ENCODE measurements around the gene LRRC7. TPM values are rescaled to one million over a fixed set of nuclear protein-coding genes. Genes with fewer than 3 reads are reported as not detected.

Gene LRRC7
- total RNA-seq, 1 experiment from 2014 or later, result not detected

- ChIA-PET CTCF (no interaction called here), POLR2A (ENCODE audit: low non-redundant PET) (interaction anchor here (0.6 kb wide), 1 partner anchor 16 kb away, joined by 6 read pairs; no protein-coding TSS in a partner anchor)
- Histone ChIP-seq H3K9me3 (ENCODE audit: low read depth, low read length, poor library complexity, severe bottlenecking) (no peaks in the 10 kb centered on the region), H3K4me3 (ENCODE audit: low read depth, low read length, poor library complexity, severe bottlenecking) (no peak overlapping the region), H3K27ac (ENCODE audit: low read depth, low read length, poor library complexity, severe bottlenecking) (no peak overlapping the region), H3K27me3 (replicated peaks; ENCODE audit: insufficient read depth, low read depth, low read length, poor library complexity) (no peaks in the 10 kb centered on the region), H3K4me1 (ENCODE audit: insufficient read depth, low read length, poor library complexity, severe bottlenecking) (no peaks in the 10 kb centered on the region), H3K36me3 (ENCODE audit: insufficient read depth, low read length, poor library complexity, severe bottlenecking) (peaks cover 4% of the 10 kb centered on the region)
- no TSS peak for BruUV-seq (replicated peaks)
- intact Hi-C loops (cut with micrococcal nuclease; ENCODE audit: unreplicated experiment), result no loop called here
- DNase-seq (ENCODE audit: low spot score), result no peak
- TF ChIP-seq CTCF (conservative IDR thresholded peaks at IDR 0.05; ENCODE audit: low read depth, low read length) (no peak), EZH2 (IDR thresholded peaks at IDR 0.05; ENCODE audit: borderline replicate concordance, low read depth, low read length, poor library complexity, severe bottlenecking) (no peak)
These were observed 582.7 kb downstream of the LRRC7 start for GRCh38 chr1:70150444-70150843.

- Histone ChIP-seq H3K27ac (ENCODE audit: low read depth, low read length, poor library complexity, severe bottlenecking) (no peak overlapping the region), H3K27me3 (replicated peaks; ENCODE audit: insufficient read depth, low read depth, low read length, poor library complexity) (no peaks in the 10 kb centered on the region), H3K4me1 (ENCODE audit: insufficient read depth, low read length, poor library complexity, severe bottlenecking) (no peaks in the 10 kb centered on the region), H3K36me3 (ENCODE audit: insufficient read depth, low read length, poor library complexity, severe bottlenecking) (no peaks in the 10 kb centered on the region), H3K4me3 (ENCODE audit: low read depth, low read length, poor library complexity, severe bottlenecking) (no peak overlapping the region), H3K9me3 (ENCODE audit: low read depth, low read length, poor library complexity, severe bottlenecking) (no peaks in the 10 kb centered on the region)
- BruUV-seq (replicated peaks), result no TSS peak
- TF ChIP-seq EZH2 (IDR thresholded peaks at IDR 0.05; ENCODE audit: borderline replicate concordance, low read depth, low read length, poor library complexity, severe bottlenecking) (no peak), CTCF (conservative IDR thresholded peaks at IDR 0.05; ENCODE audit: low read depth, low read length) (no peak)
- no peak for DNase-seq (ENCODE audit: low spot score)
- POLR2A ChIA-PET (ENCODE audit: low non-redundant PET), result no interaction called here
- intact Hi-C loops (cut with micrococcal nuclease; ENCODE audit: unreplicated experiment), result no loop called here
- CTCF ChIA-PET, result no interaction called here
These were observed 586.0 kb downstream of the LRRC7 start for GRCh38 chr1:70153739-70154138.

GRCh38 chr1:70156529-70157120 lies 588.9 kb downstream of the LRRC7 start:
- H3K27ac ChIP-seq (ENCODE audit: low read depth, low read length, poor library complexity, severe bottlenecking), result no peak overlapping the region
- H3K4me1 ChIP-seq (ENCODE audit: insufficient read depth, low read length, poor library complexity, severe bottlenecking), result no peaks in the 10 kb centered on the region
- CTCF ChIA-PET, result no interaction called here
- POLR2A ChIA-PET (ENCODE audit: low non-redundant PET), result interaction anchor here (0.5 kb wide), 1 partner anchor 164 kb away, joined by 3 read pairs; no protein-coding TSS in a partner anchor
- intact Hi-C loops (cut with micrococcal nuclease; ENCODE audit: unreplicated experiment), result no loop called here
- no peaks in the 10 kb centered on the region for H3K9me3 ChIP-seq (ENCODE audit: low read depth, low read length, poor library complexity, severe bottlenecking)
- H3K27me3 ChIP-seq (replicated peaks; ENCODE audit: insufficient read depth, low read depth, low read length, poor library complexity), result no peaks in the 10 kb centered on the region
- TF ChIP-seq EZH2 (IDR thresholded peaks at IDR 0.05; ENCODE audit: borderline replicate concordance, low read depth, low read length, poor library complexity, severe bottlenecking), result no peak
- no peak for TF ChIP-seq CTCF (conservative IDR thresholded peaks at IDR 0.05; ENCODE audit: low read depth, low read length)
- H3K36me3 ChIP-seq (ENCODE audit: insufficient read depth, low read length, poor library complexity, severe bottlenecking), result no peaks in the 10 kb centered on the region
- no peak overlapping the region for H3K4me3 ChIP-seq (ENCODE audit: low read depth, low read length, poor library complexity, severe bottlenecking)
- no peak for DNase-seq (ENCODE audit: low spot score)
- no TSS peak for BruUV-seq (replicated peaks)
